ENCODE measurements around the gene SEC61B. TPM values are rescaled to one million over a fixed set of nuclear protein-coding genes. Genes with fewer than 3 reads are reported as not detected.

The SEC61B gene
- total RNA-seq, 1 donor, result 155 TPM

- TF ChIP-seq CTCF (IDR thresholded peaks at IDR 0.05; ENCODE audit: insufficient read depth, low read length), result no peak
- peak overlapping the region; percentile 98 for H3K4me3 ChIP-seq (ENCODE audit: low read depth, low read length)
- no peak for DNase-seq (ENCODE audit: low read depth)
Observed at GRCh38 chr9:99221266-99221620, 839 bp upstream of the SEC61B start.

GRCh38 chr9:99222416-99223270 lies 561 bp downstream of the SEC61B start:
- peak overlapping the region; percentile 98 for H3K4me3 ChIP-seq (ENCODE audit: low read depth, low read length)
- peak; percentile 40 for DNase-seq (ENCODE audit: low read depth)
- TF ChIP-seq CTCF (IDR thresholded peaks at IDR 0.05; ENCODE audit: insufficient read depth, low read length), result no peak

- no peak for TF ChIP-seq CTCF (IDR thresholded peaks at IDR 0.05; ENCODE audit: insufficient read depth, low read length)
- H3K4me3 ChIP-seq (ENCODE audit: low read depth, low read length), result no peak overlapping the region
- no peak for DNase-seq (ENCODE audit: low read depth)
Observed at GRCh38 chr9:99224445-99224844, 2.4 kb downstream of the SEC61B start.

GRCh38 chr9:99226054-99226453 lies 4.0 kb downstream of the SEC61B start:
- peak; percentile 31 for DNase-seq (ENCODE audit: low read depth)
- TF ChIP-seq CTCF (IDR thresholded peaks at IDR 0.05; ENCODE audit: insufficient read depth, low read length), result no peak
- H3K4me3 ChIP-seq (ENCODE audit: low read depth, low read length), result no peak overlapping the region

GRCh38 chr9:99230206-99230605 lies 8.1 kb downstream of the SEC61B start:
- TF ChIP-seq CTCF (IDR thresholded peaks at IDR 0.05; ENCODE audit: insufficient read depth, low read length), result no peak
- no peak for DNase-seq (ENCODE audit: low read depth)

GRCh38 chr9:99231711-99232110 lies 9.6 kb downstream of the SEC61B start:
- TF ChIP-seq CTCF (IDR thresholded peaks at IDR 0.05; ENCODE audit: insufficient read depth, low read length), result peak; percentile 60
- no peak for DNase-seq (ENCODE audit: low read depth)
- H3K4me3 ChIP-seq (ENCODE audit: low read depth, low read length), result no peak overlapping the region

More at GRCh38 chr9:99230206-99230605, 8.1 kb downstream of the SEC61B start:
- no peak overlapping the region for H3K4me3 ChIP-seq (ENCODE audit: low read depth, low read length)
